SJSA1 (cell line): ENCODE results near the gene ZNF655. TPM values are rescaled to one million over a fixed set of nuclear protein-coding genes. Genes with fewer than 3 reads are reported as not detected.
A peak's percentile ranks its signal among the peaks of the same experiment; 100 is the strongest.
"Not testable (repeated sequence)": the region's sequence is repeated elsewhere in the genome, so short reads cannot be mapped to it uniquely, and the experiment has no call there.

Experiments used
- DNase-seq, 2 experiments: peaks; one replicate each; pipeline ENCODE4 v3.0.0-alpha.2; 2015 to 2020; ENCODE audit warnings: low spot score in 2 of 2, low read depth in 1 of 2
- H3K27ac ChIP-seq: fragments of 250-450 bp; sonication (Bioruptor Pico); 2 replicates; pipeline ENCODE4 v1.5.1; 2020; ENCODE audit warnings: mild to moderate bottlenecking, moderate library complexity
- H3K27me3 ChIP-seq: fragments of 250-450 bp; sonication (Bioruptor Pico); replicated peaks from 2 replicates; pipeline ENCODE4 v1.5.1; 2020; ENCODE audit warnings: mild to moderate bottlenecking, moderate library complexity
- H3K36me3 ChIP-seq: fragments of 250-450 bp; sonication (Bioruptor Pico); 2 replicates; pipeline ENCODE4 v1.5.1; 2020; ENCODE audit warnings: mild to moderate bottlenecking
- H3K4me1 ChIP-seq: fragments of 250-450 bp; sonication (Bioruptor Pico); replicated peaks from 2 replicates; pipeline ENCODE4 v1.6.1; 2021; ENCODE audit warnings: mild to moderate bottlenecking
- H3K4me3 ChIP-seq: fragments of 250-450 bp; sonication (Bioruptor Pico); 2 replicates; pipeline ENCODE4 v1.5.1; 2020; ENCODE audit warnings: mild to moderate bottlenecking
- H3K9me3 ChIP-seq: fragments of 250-450 bp; sonication (Bioruptor Pico); replicated peaks from 2 replicates; pipeline ENCODE4 v1.5.1; 2020; ENCODE audit warnings: mild to moderate bottlenecking
- total RNA-seq: library from RNA; depleted of rRNA; stranded (reverse); fragments of >200 nt; shearing (Covaris generic); gene quantifications from 2 replicates; pipeline ENCODE4 v1.2.3, GENCODE V29; 2014

The ZNF655 gene
- total RNA-seq, 1 experiment from 2014 or later, result 107 TPM

DNA sequence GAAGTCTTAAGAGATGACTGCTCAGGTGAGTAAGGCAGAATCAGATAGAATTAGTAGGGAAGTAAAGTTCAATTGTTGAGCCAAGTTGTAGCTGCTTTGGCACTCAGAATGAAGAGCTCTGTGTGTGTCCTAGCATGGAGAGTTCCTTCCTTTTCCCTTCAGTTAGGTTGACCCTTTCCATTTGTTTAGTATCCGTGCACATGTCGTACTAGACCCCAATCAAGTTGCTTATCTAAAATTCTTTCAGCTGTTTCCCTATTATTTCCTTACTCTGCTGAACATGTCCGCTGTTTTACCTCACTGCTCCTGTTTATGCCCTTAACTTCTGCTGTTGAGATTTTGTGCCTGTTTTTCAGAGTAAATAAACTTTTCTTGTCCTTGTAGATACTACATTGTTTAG is 13.3 kb downstream of the ZNF655 start:
- Histone ChIP-seq H3K4me3 (no peak overlapping the region), H3K27ac (no peak overlapping the region), H3K9me3 (no peaks in the 10 kb centered on the region), H3K4me1 (peaks cover 16% of the 10 kb centered on the region), H3K36me3 (peaks cover 94% of the 10 kb centered on the region), H3K27me3 (no peaks in the 10 kb centered on the region)
- DNase-seq, result no peak

GRCh38 chr7:99573257-99573656 is 14.8 kb downstream of the ZNF655 start:
- Histone ChIP-seq H3K27ac (no peak overlapping the region), H3K4me1 (peaks cover 31% of the 10 kb centered on the region), H3K36me3 (peaks cover 83% of the 10 kb centered on the region), H3K27me3 (no peaks in the 10 kb centered on the region), H3K4me3 (no peak overlapping the region), H3K9me3 (no peaks in the 10 kb centered on the region)
- no peak for DNase-seq

DNA sequence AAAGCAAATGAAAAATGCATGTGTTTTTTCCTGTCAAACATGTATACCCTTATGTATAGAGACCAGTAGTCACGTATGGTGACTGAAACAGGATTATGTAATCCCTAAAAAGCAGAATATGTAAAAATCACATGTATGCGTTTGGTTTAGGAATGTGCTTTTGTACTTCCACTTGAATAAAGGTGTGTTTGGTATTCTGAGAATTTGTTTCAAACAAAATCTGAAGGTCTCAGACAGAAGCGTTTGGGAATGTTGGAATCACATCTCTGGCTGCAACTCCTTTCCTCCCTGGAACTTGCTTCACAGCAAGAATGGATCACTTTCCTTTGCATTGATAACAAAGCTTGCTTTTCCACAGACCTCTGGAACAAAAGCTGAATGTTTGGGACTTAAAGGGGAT is 17.8 kb downstream of the ZNF655 start:
- H3K27ac ChIP-seq, result no peak overlapping the region
- H3K36me3 ChIP-seq, result peaks cover 56% of the 10 kb centered on the region
- no peak for DNase-seq
- peaks cover 56% of the 10 kb centered on the region for H3K4me1 ChIP-seq
- no peak overlapping the region for H3K4me3 ChIP-seq
- no peaks in the 10 kb centered on the region for H3K27me3 ChIP-seq
- no peaks in the 10 kb centered on the region for H3K9me3 ChIP-seq

DNA sequence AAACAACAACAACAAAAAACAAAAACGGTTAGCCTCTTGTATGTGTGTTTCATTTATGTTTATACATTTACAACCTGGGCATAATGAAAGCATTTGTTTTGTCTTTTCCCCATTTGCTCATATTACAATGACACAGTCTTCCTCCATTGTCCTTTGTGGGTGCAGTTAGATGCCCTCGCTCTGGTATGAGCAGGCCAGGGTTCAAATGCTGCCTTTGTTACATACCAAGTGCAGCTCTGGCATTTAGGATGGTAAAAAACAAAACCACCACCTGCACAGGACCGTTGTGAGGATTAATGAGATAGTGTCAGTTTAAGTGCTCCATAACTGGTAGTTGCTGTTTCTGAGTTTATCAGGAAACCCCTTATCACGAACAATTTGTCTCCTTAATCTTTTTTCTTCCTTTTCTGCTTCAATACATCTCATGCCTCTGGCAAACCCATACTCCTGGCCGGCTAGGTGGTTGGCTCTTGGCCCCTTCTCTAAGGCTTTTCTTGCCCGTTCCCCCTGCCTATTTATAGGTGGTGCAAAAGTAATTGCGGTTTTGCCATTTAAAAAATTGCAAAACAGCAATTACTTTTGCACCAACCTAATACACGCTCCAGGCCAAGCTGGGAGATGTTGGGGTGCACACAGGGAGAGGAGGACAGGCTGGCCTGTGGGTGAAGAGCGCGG is 21.0 kb downstream of the ZNF655 start:
- H3K4me3 ChIP-seq, result no peak overlapping the region; the same call in 1 of the 2 replicates

GRCh38 chr7:99579956-99580777 is 21.7 kb downstream of the ZNF655 start:
- H3K9me3 ChIP-seq, result no peaks in the 10 kb centered on the region
- H3K27me3 ChIP-seq, result no peaks in the 10 kb centered on the region
- H3K4me3 ChIP-seq, result peak overlapping the region; percentile 35
- peaks cover 18% of the 10 kb centered on the region for H3K36me3 ChIP-seq
- H3K27ac ChIP-seq, result no peak overlapping the region
- peaks cover 53% of the 10 kb centered on the region for H3K4me1 ChIP-seq
- peak; percentile 44 to 59 for DNase-seq

More for the DNA sequence above, 21.0 kb downstream of the ZNF655 start:
- no peaks in the 10 kb centered on the region for H3K27me3 ChIP-seq
- H3K27ac ChIP-seq, result no peak overlapping the region
- peaks cover 26% of the 10 kb centered on the region for H3K36me3 ChIP-seq
- H3K9me3 ChIP-seq, result no peaks in the 10 kb centered on the region
- no peak for DNase-seq
- peaks cover 56% of the 10 kb centered on the region for H3K4me1 ChIP-seq

- Histone ChIP-seq H3K4me3 (peak overlapping the region; percentile 35; the same call in 1 of the 2 replicates), H3K36me3 (peaks cover 11% of the 10 kb centered on the region), H3K4me1 (peaks cover 48% of the 10 kb centered on the region)
- H3K27ac ChIP-seq, DNase-seq, H3K9me3 ChIP-seq, H3K27me3 ChIP-seq: not testable (repeated sequence)
Measured at GRCh38 chr7:99580778-99581332, 22.4 kb downstream of the ZNF655 start.

GRCh38 chr7:99588868-99589267 is 30.4 kb downstream of the ZNF655 start:
- H3K9me3 ChIP-seq, result no peaks in the 10 kb centered on the region
- no peak for DNase-seq
- no peaks in the 10 kb centered on the region; the same call in 1 of the 2 replicates for H3K27me3 ChIP-seq
- H3K4me3 ChIP-seq, result no peak overlapping the region
- no peak overlapping the region for H3K27ac ChIP-seq
- H3K4me1 ChIP-seq, result no peaks in the 10 kb centered on the region
- no peaks in the 10 kb centered on the region for H3K36me3 ChIP-seq

DNA sequence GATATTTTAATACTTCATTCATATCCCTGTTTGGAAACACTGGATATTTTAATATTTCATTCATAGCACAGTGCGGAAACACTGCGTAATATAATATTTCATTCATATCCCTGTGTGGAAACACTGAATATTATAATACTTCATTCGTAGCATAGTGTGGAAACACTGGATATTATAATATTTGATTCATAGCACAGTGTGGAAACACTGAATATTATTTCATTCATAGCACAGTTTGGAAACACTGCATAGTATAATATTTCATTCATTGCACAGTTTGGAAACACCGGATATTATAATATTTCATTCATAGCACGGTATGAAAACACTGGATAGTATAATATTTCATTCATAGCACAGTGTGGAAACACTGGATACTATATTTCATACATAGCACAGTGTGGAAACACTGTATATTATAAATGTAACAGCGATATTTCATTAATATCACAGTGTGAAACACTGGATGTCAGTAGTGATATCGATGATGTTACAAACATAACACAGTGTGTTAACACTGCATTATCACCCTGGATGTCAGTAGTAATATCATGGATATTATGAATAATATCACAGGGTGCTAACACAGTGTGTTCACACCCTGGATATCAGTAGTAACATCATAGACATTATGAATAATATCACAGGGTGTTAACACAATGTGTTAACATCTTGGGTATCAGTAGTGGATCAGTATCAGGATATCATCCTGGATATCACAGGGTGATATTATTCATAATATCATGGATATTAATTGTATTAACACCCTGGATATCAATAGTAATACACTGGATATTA is 36.7 kb downstream of the ZNF655 start:
- Histone ChIP-seq H3K4me1 (no peaks in the 10 kb centered on the region), H3K4me3 (no peak overlapping the region)

DNA sequence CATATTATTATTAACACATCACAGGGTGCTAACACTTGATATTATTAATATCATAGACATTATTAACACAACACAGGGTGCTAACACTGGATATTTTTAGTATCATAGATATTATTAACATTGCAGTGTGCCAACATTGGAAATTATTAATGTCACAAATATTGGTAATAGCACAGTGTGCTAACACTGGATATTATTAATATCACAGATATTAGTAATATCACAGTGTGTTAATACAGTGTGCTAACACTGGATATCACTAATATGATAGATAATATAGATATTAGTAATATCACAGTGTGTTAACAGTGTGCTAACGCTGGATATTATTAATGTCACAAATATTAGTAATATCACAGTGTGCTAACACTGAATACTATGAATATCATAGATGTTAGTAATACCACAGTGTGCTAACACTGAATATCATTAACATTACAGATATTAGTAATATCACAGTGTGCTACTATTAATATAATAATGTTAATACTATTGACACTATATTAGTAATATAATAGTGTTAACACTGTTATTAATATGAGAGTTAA is 38.0 kb downstream of the ZNF655 start:
- H3K4me3 ChIP-seq, result no peak overlapping the region
- no peaks in the 10 kb centered on the region for H3K36me3 ChIP-seq
- H3K4me1 ChIP-seq, result no peaks in the 10 kb centered on the region
- no peak for DNase-seq
- H3K27me3 ChIP-seq, result no peaks in the 10 kb centered on the region
- H3K9me3 ChIP-seq, result no peaks in the 10 kb centered on the region
- no peak overlapping the region for H3K27ac ChIP-seq

More for the DNA sequence above, 36.7 kb downstream of the ZNF655 start:
- DNase-seq, result no peak
- Histone ChIP-seq H3K27ac (no peak overlapping the region), H3K9me3 (no peaks in the 10 kb centered on the region), H3K27me3 (no peaks in the 10 kb centered on the region; the same call in 1 of the 2 replicates), H3K36me3 (no peaks in the 10 kb centered on the region)

DNA sequence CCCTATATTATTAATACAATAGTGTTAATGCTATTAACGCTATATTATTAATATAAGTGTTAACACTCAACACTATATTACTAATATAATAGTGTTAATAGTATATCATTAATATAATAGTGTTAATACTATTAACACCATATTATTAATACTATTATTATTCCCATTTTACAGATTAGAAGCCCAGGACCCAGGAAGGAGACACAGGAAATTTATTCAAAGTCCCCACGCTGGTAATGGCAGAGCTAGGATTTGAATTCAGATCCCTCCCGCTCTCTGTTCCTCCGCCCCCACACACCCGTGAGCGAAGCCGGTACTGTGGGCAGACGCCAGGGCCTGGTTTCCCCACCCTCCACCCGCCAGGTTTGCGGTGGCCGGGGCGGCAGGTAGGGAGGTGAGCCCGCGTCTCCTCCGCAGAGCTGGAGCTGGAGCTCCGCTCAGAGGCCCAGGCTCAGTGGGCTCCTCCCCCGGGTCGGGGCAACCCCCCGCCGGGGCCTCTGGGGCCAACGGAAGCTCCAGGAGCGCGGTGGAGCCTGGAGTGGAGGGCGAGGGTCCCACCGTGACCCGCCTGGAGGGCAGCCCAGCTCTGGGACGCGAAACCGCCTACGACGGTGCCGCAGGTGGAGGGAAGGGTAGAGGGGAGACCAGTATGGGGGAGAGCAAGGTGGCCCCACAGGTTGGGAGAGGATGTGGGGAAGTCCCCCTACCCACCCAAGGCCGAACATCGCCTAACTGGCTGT is 39.5 kb downstream of the ZNF655 start, which contains the start of gene TMEM225B:
TSS of gene TMEM225B (plus strand) at position 506 of the 740 bp plus-strand sequence. CDS start 6,122 bp downstream, outside the sequence.
- no peaks in the 10 kb centered on the region for H3K36me3 ChIP-seq
- H3K9me3 ChIP-seq, result no peaks in the 10 kb centered on the region
- no peak within 1 kb of the TSS for H3K4me3 ChIP-seq
- no peaks in the 10 kb centered on the region for H3K4me1 ChIP-seq
- no peak within 1 kb of the TSS for H3K27ac ChIP-seq
- H3K27me3 ChIP-seq, result no peaks in the 10 kb centered on the region
- no peak for DNase-seq

DNA sequence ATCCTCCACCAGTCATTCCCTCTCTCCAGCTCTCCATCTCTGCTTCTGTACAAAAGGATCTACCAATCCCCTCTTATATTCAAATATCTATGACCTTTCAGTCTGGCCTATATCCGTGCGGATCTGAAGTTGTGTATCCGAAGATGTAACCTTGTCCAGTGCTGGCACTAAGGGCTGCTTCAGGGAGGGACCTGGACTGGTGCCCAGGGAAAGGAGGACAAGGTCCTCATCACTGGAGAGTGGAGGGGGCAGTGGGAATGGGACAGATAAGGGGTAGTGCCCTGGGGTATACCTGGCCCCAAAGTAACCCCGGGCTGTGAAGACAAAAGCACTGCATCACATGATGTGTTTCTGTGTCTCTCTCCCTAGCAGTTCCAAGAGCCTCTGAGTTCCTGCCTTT is 41.4 kb downstream of the ZNF655 start:
- H3K9me3 ChIP-seq, result no peaks in the 10 kb centered on the region
- H3K4me1 ChIP-seq, result no peaks in the 10 kb centered on the region
- H3K36me3 ChIP-seq, result no peaks in the 10 kb centered on the region
- DNase-seq, result no peak
- H3K4me3 ChIP-seq, result no peak overlapping the region
- H3K27me3 ChIP-seq, result no peaks in the 10 kb centered on the region
- no peak overlapping the region for H3K27ac ChIP-seq

- Histone ChIP-seq H3K27me3 (no peaks in the 10 kb centered on the region), H3K36me3 (no peaks in the 10 kb centered on the region), H3K27ac (no peak overlapping the region), H3K4me3 (no peak overlapping the region), H3K9me3 (no peaks in the 10 kb centered on the region), H3K4me1 (no peaks in the 10 kb centered on the region)
- DNase-seq, result no peak
Measured at GRCh38 chr7:99601656-99602310, 43.3 kb downstream of the ZNF655 start.
